ENCODE data around the gene PIP4K2A. TPM values are rescaled to one million over a fixed set of nuclear protein-coding genes. Genes with fewer than 3 reads are reported as not detected.

The PIP4K2A gene
- total RNA-seq, 1 experiment from 2014 or later, result 21.4 TPM

GRCh38 chr10:22613011-22613410 lies 101.4 kb downstream of the PIP4K2A start:
- no peak for TF ChIP-seq EZH2 (IDR thresholded peaks at IDR 0.05; ENCODE audit: low read depth)
- POLR2A ChIA-PET (ENCODE audit: unreplicated experiment), result no interaction called here

DNA sequence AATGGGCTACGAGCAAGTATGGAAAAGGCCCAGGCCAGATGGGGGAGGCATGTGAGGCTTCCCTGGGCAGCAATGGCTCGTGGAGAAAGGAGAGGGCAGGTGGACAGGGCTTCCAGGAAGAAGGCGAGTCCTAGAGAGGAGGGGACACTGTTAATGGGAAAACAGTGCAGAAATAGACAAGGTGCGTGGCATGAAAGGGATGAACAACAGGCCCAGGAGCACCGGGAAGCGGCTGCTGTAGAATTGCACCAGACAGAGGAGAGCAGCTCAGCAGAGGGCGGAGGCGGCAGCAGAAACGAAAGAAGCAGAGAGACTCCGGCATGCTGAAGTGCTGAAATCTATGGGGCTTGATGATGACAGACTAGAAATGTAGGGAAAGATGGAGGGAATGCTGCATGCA lies 102.1 kb downstream of the PIP4K2A start:
- Histone ChIP-seq H3K4me2 (no peak overlapping the region), H3K36me3 (ENCODE audit: low read depth) (no peaks in the 10 kb centered on the region), H3K27ac (no peak overlapping the region), H4K20me1 (ENCODE audit: insufficient read depth) (no peaks in the 10 kb centered on the region), H3F3A (ENCODE audit: insufficient read depth, low read depth) (no peaks in the 10 kb centered on the region), H3K9me2 (ENCODE audit: insufficient read depth) (no peaks in the 10 kb centered on the region), H3K4me3 (no peak overlapping the region), H3K9me3 (ENCODE audit: insufficient read depth, low read depth) (no peaks in the 10 kb centered on the region), H3K79me2 (ENCODE audit: low read depth) (no peaks in the 10 kb centered on the region), H3K27me3 (ENCODE audit: insufficient read depth, low read depth) (no peaks in the 10 kb centered on the region), H3K4me1 (replicated peaks; ENCODE audit: insufficient read depth) (no peaks in the 10 kb centered on the region), H2AFZ (no peak overlapping the region)
- no peak for TF ChIP-seq EZH2 (IDR thresholded peaks at IDR 0.05; ENCODE audit: low read depth)
- no peak for TF ChIP-seq CTCF (conservative IDR thresholded peaks at IDR 0.05)
- no peak for DNase-seq
- POLR2A ChIA-PET (ENCODE audit: unreplicated experiment), result interaction anchor here (0.7 kb wide), 1 partner anchor 250 kb away, joined by 11 read pairs; no protein-coding TSS in a partner anchor
- intact Hi-C loops (cut with micrococcal nuclease; ENCODE audit: unreplicated experiment), result no loop called here
- CTCF ChIA-PET, result no interaction called here
- BruUV-seq (replicated peaks), result no TSS peak

More at GRCh38 chr10:22613011-22613410, 101.4 kb downstream of the PIP4K2A start:
- H3K9me2 ChIP-seq (ENCODE audit: insufficient read depth), result no peaks in the 10 kb centered on the region
- no peaks in the 10 kb centered on the region for H3K79me2 ChIP-seq (ENCODE audit: low read depth)
- no TSS peak for BruUV-seq (replicated peaks)
- no peaks in the 10 kb centered on the region for H4K20me1 ChIP-seq (ENCODE audit: insufficient read depth)
- DNase-seq, result no peak
- CTCF ChIA-PET, result no interaction called here
- H3K4me2 ChIP-seq, result no peak overlapping the region
- H3K27me3 ChIP-seq (ENCODE audit: insufficient read depth, low read depth), result no peaks in the 10 kb centered on the region
- intact Hi-C loops (cut with micrococcal nuclease; ENCODE audit: unreplicated experiment), result no loop called here
- H3K4me1 ChIP-seq (replicated peaks; ENCODE audit: insufficient read depth), result no peaks in the 10 kb centered on the region; the same call in 1 of the 2 replicates
- H3K9me3 ChIP-seq (ENCODE audit: insufficient read depth, low read depth), result no peaks in the 10 kb centered on the region
- no peak overlapping the region for H3K4me3 ChIP-seq
- no peaks in the 10 kb centered on the region for H3K36me3 ChIP-seq (ENCODE audit: low read depth)
- no peak overlapping the region for H2AFZ ChIP-seq
- H3K27ac ChIP-seq, result no peak overlapping the region
- H3F3A ChIP-seq (ENCODE audit: insufficient read depth, low read depth), result no peaks in the 10 kb centered on the region

DNA sequence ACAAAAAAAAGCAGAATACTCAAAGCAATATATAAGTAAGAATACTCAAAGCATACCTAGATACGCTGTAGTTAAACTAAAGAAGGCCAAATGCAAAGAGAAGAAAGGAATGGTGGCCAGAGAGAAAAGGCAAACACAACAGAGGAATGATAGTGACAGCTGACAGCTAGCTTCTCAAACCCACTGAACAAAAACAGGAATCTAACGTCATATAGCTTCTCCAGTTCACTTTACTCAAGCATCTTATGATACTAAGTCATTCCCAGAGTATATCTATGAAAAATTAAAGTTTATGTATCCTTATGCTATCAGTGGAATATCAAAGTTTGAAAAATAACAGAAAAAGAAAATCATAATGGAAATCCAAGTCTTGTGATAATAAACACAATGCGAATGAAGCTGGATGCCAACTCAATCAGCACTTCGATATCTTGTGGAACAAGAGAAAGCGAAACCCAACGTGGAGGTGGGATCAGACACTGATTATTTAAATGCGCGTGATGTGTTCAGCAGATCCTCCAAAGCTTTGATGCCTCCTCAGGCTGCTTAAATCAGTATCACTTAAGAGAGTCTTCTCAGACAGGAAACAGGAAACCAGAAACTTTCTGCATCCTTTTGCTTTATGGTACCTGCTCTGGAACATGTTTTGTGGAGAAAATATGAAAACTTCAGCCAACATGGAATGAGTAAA lies 102.8 kb downstream of the PIP4K2A start:
- no TSS peak for BruUV-seq (replicated peaks)
- Histone ChIP-seq H3K9me3 (ENCODE audit: insufficient read depth, low read depth) (no peaks in the 10 kb centered on the region), H2AFZ (no peak overlapping the region), H3F3A (ENCODE audit: insufficient read depth, low read depth) (no peaks in the 10 kb centered on the region), H3K36me3 (ENCODE audit: low read depth) (no peaks in the 10 kb centered on the region), H3K4me1 (replicated peaks; ENCODE audit: insufficient read depth) (no peaks in the 10 kb centered on the region), H3K9me2 (ENCODE audit: insufficient read depth) (no peaks in the 10 kb centered on the region), H3K4me2 (no peak overlapping the region), H4K20me1 (ENCODE audit: insufficient read depth) (no peaks in the 10 kb centered on the region), H3K79me2 (ENCODE audit: low read depth) (no peaks in the 10 kb centered on the region), H3K4me3 (no peak overlapping the region), H3K27me3 (ENCODE audit: insufficient read depth, low read depth) (no peaks in the 10 kb centered on the region), H3K27ac (no peak overlapping the region)
- intact Hi-C loops (cut with micrococcal nuclease; ENCODE audit: unreplicated experiment), result loop anchor here (1.0 kb wide), 1 partner anchor 10 kb away; no protein-coding TSS in a partner anchor
- CTCF ChIA-PET, result no interaction called here
- POLR2A ChIA-PET (ENCODE audit: unreplicated experiment), result interaction anchor here (0.7 kb wide), 1 partner anchor 250 kb away, joined by 11 read pairs; no protein-coding TSS in a partner anchor
- no peak for TF ChIP-seq EZH2 (IDR thresholded peaks at IDR 0.05; ENCODE audit: low read depth)
- no peak for TF ChIP-seq CTCF (conservative IDR thresholded peaks at IDR 0.05)
- DNase-seq, result no peak
